Coronary artery (tissue), 2 donors: ENCODE results near the gene PSMA7.

ENCODE experiments used
- DNase-seq: peaks from one replicate; pipeline ENCODE4 v3.0.0-alpha.2; 2017; ENCODE audit warnings: low spot score
- H3K27ac ChIP-seq, 2 donors: fragments of 200-600 bp; sonication (generic); one replicate each; pipeline ENCODE4 v1.5.1; 2016 to 2019
- H3K4me3 ChIP-seq: fragments of 200-600 bp; sonication (generic); 2 replicates; pipeline ENCODE4 v1.5.1; 2016; ENCODE audit warnings: mild to moderate bottlenecking, moderate library complexity
- TF ChIP-seq, protein P1 (sequence below): fragments of 200-600 bp; sonication (generic); IDR thresholded peaks from one replicate; pipeline ENCODE4 v1.5.1; 2019; ENCODE audit warnings: antibody characterized with exemption

The PSMA7 gene

DNA sequence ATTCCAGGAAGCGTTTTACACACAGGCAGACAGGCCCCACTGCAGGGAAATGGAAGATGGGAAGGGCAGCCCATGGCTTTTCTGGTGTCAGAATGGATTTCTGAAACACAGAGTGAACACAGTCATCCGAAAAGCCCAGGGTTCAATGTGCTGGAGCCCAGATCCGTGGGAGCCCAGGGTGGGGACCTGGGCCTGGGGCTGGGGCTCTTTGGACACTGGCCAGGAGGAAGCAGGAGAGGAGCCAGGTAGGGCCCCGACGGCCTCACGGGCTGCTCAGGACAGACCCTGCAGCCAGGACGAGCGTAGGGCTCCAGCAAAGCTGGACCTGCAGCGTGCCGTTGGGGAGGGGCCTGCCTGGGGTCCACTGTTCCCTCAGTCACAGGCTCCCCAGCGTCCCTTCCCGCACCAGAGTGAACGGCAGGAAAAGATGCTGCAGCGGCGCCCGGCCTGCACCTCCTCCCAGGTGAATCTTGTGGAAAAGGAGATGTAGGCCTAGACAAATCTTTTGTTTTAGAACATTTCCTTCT, 45.2 kb downstream of the PSMA7 start:
- no peak overlapping the region for H3K27ac ChIP-seq
- TF ChIP-seq, protein P1, sequence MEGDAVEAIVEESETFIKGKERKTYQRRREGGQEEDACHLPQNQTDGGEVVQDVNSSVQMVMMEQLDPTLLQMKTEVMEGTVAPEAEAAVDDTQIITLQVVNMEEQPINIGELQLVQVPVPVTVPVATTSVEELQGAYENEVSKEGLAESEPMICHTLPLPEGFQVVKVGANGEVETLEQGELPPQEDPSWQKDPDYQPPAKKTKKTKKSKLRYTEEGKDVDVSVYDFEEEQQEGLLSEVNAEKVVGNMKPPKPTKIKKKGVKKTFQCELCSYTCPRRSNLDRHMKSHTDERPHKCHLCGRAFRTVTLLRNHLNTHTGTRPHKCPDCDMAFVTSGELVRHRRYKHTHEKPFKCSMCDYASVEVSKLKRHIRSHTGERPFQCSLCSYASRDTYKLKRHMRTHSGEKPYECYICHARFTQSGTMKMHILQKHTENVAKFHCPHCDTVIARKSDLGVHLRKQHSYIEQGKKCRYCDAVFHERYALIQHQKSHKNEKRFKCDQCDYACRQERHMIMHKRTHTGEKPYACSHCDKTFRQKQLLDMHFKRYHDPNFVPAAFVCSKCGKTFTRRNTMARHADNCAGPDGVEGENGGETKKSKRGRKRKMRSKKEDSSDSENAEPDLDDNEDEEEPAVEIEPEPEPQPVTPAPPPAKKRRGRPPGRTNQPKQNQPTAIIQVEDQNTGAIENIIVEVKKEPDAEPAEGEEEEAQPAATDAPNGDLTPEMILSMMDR, result no peak
- no peak for DNase-seq
- H3K4me3 ChIP-seq, result no peak overlapping the region

DNA sequence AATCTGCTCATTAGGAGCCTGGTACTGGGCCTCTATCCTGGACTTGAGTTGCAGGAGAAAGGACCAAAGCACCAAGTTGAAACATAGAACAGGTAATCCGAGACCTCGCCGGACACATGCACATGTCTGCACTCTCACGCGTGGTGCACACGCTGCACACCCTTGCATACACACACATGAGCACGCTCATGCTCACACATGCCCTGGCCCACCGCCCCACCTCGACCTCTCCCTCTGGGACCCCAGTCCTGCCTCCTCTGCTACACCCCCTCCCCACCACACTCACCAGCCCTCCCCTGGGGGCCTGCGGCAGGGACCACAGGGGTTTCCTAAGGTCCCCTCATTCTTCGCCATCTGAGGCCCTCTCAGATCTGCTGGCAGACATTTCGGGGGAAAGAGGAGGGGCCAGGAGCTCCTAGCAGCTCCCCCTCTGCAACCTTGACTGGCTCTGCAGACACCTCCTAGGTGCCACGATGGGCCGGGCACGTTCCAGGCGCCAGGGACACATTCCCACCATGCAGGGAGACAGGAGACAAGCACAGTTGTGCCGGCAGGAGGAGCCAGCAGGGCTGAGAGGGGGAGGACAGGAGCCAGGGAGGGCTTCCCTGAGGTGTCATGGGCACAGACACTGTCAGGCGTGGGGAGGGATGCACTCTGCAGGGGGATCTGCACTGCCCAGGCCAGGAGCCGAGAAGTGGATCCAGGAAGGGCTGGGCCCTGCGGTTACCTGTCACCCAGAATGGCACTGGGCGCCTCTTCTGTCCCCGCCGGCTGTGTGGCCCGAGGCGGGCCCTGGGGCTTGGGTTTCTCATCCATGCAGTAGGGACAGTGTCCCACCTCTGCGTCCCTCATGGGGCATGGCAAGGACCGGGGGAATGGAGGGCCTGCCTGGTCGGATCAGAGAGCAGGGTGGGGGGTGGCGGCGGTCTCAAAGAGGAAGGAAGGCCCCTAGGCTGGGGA, 46.5 kb downstream of the PSMA7 start:
- TF ChIP-seq, protein P1, result no peak
- no peak overlapping the region for H3K4me3 ChIP-seq
- DNase-seq, result no peak
- no peak overlapping the region for H3K27ac ChIP-seq

DNA sequence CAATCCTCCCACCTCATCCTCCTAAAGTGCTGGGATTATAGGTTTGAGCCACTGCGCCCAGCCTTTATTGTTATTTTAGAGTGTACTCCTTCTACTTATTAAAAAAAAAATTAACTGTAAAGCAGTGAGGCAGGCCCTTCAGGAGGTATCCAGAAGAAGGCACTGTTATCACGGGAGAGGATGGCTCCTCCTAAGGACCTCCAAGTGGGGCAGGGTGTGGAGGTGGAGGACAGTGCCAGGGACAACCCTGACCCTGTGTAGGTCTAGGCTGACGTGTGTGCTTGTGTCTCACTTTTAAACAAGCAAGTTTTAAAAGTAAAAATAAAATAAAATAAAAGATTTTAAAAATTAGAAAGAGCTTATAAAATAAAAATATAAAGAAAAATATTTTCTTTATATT, 53.8 kb downstream of the PSMA7 start:
- H3K27ac ChIP-seq, result no peak overlapping the region
- no peak overlapping the region for H3K4me3 ChIP-seq
- TF ChIP-seq, protein P1, result no peak
- no peak for DNase-seq

DNA sequence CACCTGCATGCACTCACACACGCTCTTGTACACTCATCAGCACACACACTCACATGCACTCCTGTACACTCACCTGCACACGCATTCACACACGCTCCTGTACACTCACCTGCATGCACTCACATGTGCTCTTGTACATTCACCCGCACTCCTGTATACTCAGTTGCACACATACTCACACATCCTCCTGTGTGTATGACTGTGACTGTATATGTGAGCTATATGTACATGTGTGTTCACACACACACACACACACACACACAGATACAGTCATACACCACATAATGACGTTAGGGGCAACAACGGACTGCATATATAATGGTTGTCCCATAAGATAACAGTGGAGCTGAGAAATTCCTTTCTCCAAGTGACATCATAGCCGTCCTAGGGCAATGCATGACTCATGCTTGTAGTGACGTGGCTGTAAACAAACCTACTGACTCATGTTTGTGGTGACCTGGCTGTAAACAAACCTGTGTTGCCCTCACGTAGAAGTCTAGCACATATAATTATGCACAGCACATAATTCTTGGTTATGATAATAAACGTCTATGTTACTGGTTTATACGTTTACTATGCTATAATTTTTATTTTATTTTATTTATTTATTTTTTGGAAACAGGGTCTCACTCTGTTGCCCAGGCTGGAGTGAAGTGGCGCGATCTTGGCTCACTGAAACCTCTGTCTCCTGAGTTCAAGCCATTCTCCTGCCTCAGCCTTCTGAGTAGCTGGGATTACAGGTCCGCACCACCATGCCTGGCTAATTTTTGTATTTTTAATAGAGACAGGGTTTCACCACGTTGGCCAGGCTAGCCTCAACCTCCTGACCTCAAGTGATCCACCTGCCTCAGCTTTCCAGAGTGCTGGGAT, 54.7 kb downstream of the PSMA7 start:
- no peak overlapping the region for H3K27ac ChIP-seq
- TF ChIP-seq, protein P1, result no peak
- no peak for DNase-seq
- no peak overlapping the region for H3K4me3 ChIP-seq

DNA sequence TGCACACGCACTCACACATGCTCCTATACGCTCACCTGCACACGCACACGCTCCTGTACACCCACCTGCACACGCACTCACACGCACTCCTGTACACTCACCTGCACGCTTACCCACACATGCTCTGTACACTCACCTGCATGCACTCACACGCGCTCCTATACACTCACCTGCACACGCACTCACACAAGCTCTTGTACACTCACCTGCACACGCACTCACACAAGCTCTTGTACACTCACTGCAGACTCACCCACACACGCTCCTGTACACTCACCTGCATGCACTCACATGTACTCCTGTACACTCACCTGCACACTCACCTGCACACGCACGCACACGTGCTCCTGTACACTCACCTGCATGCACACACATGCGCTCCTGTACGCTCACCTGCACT, 55.6 kb downstream of the PSMA7 start:
- H3K27ac ChIP-seq, result no peak overlapping the region
- H3K4me3 ChIP-seq, result no peak overlapping the region
- TF ChIP-seq, protein P1, result no peak
- no peak for DNase-seq

DNA sequence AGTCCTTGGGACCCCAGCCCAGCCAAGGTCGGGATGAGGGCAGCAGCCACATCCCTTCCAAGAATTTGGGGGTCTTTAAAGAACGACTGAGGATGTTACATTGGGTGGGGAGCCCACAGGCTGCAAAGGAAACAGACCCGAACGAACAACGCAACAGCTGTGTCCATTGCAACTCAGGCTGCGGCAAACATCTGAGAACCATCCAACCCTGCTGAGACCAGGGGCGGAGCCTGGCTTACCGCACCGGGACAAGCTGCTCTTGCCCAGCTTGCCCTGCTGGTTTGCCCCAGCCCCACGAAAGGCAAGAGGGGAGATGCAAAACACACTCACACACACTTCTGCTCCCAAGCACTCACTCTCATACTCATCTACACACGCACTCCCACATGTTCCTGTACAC, 56.0 kb downstream of the PSMA7 start:
- no peak overlapping the region for H3K4me3 ChIP-seq

More for the DNA sequence above, 56.0 kb downstream of the PSMA7 start:
- TF ChIP-seq, protein P1, result no peak
- H3K27ac ChIP-seq, result no peak overlapping the region
- DNase-seq, result no peak
